Suppressor macrophage (primary cell): Measurements from ENCODE around the gene THADA.
"Not testable (repeated sequence)": the region's sequence is repeated elsewhere in the genome, so short reads cannot be mapped to it uniquely, and the experiment has no call there.

Experiments
- DNase-seq, 4 experiments: peaks; one replicate each; pipeline ENCODE4 v3.0.0-alpha.2; 2020 to 2022

Gene THADA

DNA sequence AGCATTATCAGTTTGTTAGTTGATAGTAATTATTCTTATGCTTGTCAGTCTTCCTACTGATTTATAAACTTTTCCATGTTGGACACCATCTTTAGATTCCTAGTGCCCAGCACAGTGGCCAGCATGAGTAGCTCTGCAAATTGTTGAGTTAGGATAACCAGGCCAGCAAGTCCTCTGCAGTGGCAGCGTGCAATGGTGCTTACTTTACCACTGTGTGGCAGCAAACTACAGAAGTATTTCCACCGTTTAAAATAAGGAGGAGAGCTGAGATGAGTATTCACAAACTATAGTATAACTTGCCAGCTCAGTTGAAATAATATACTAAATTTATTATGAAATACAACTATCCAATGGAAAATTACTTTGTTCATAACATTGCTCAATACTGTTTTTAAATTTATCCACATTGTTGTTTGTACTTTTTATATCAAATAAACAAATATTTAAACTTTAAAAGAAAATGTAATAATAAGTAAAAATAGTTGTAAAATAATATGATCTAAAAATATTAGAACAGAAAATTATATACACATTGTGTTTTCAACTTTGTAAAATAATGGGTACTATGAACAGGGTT lies 9.3 kb upstream of the THADA start:
- DNase-seq, result peak; percentile 41 to 59 (median 53)

DNA sequence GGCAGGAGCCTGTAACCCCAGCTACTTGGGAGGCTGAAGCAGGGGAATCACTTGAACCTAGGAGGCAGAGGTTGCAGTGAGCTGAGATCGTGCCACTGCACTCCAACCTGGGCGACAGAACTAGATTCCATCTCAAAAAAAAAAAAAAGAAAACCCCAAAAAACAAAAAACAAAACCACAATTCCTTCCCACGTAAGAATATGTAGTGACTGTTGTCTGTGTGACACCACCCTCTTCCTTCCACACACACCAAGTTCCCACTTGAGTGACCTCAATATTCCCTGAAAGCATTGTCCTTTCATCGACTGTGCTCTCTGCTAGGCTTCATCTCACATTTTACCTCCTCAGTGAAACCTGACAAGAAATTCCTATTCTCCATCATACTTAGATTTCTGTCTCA lies 8.8 kb upstream of the THADA start:
- peak in 2 of 4 experiments; percentile 12 to 23 for DNase-seq

DNA sequence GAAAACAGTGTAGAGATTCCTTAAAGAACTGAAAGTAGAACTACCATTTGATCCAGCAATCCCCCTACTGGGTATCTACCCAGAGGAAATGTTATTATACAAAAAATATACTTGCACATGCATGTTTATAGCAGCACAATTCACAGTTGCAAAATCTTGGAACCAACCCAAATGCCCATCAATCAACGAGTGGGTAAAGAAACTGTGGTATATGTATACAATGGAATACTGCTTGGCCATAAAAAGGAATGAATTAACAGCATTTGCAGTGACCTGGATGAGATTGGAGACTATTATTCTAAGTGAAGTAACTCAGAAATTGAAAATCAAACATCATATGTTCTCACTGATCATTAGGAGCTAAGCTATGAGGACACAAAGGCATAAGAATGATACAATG lies 4.8 kb upstream of the THADA start:
- not testable (repeated sequence) for DNase-seq

GRCh38 chr2:43594875-43595274 lies 963 bp downstream of the THADA start:
- no peak for DNase-seq

DNA sequence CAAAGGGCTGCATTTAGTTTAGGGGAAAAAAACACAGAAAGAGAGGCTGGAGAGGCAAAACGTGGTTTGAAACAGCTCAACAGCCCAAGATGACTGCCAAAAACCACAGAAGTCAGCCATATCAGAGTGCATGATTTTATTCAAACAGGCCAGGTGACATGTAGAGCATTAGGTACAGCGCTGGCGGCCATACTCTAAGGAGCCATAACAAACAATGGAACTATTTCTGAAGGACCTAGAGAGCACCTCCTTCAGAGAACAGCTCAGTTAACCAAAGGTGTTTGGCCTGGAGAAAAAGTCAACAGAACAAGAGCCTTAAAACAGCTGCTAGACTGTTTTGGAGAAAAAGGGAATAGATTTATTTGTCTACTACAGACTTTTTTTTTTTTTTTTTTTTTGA lies 2.6 kb downstream of the THADA start:
- no peak for DNase-seq

DNA sequence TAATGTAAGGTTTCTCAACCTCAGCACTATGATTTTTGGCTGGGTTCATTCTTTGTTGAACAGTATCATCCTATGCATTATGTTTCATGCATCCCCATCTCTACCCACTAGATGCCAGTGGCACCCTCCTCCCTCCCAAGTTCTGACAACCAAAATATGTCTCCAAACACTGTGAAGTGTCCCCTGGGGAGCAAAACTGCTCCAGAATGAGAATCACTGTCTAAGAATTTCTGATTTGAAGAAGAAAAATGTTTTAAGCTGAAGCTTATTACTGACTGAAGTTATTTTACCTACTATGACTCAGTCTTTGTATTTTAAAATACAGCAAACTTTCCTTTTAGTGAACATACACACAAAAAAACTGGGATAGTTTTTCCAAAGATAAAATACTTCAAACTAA lies 3.4 kb downstream of the THADA start:
- no peak for DNase-seq

DNA sequence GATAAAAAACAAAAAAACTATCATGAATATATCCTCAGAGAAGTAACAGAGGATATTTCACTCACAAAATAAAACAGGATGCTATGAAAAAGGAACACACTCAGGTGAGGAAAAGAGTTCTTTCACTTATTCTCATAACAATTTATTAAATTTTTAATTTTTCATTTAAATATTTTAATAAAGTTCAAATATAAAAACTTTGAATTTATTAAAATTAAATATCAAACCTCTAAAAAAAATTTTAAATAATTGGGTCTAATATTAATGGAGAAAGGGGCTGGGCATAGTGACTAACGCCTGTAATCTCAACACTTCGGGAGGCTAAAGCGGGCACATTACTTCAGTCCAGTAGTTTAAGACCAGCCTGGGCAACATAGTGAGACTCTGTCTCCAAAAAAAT lies 10.1 kb downstream of the THADA start:
- no peak for DNase-seq

GRCh38 chr2:43579275-43579981 lies 16.4 kb downstream of the THADA start:
- no peak for DNase-seq

- peak; percentile 38 to 74 (median 62) for DNase-seq
Observed at GRCh38 chr2:43576981-43577892, 18.6 kb downstream of the THADA start.

- DNase-seq, result no peak
Observed at GRCh38 chr2:43572244-43572643, 23.6 kb downstream of the THADA start.

DNA sequence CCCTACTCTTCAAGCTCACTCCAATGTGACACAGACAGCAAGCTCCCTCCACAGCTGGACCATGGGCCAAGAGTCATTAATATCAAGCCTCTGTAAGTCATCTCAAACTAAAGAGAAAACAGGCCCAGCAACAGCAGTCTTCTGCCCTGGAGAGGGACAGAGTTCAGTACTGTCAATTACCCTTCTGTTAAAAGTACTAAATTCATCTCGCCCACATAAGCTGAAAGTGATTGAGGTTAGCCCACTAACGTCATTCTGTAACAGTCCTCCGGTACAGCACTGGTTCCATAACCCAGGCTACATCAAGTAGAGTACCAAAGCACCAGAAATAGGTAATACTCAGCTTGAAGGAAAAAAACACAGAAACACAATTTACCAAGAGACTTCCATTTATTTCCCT lies 25.9 kb downstream of the THADA start:
- DNase-seq, result no peak

DNA sequence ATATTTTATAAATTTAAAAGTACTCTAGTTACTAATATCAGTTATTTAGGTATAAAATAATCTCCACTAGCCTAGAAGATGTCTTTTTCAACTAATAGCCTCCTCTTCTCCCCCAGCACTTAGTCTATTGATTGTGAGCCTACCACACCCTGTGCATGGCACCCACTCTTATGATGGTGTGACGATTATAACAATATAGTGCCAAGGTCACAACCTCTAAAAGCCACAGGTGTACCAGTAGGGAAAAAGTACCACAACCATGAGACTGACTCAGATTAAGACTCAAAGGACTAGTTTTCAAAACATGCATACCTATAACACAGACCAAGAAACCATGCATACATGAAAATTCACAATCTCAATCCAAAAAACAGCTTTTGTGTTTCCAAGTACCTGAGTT lies 27.6 kb downstream of the THADA start:
- no peak for DNase-seq

DNA sequence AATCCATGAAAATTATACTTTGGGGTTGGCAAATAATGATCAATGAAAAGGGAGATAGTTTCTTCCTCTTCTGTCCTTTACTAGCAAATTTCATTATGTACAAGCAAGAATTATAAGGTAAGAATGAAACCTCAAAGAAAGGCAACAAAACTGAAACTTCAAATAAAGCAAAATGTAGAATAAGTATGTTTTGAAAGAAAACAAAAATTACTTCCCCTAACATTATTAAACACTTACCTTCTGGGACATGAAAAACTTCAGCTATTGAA lies 29.4 kb downstream of the THADA start:
- DNase-seq, result no peak

GRCh38 chr2:43563679-43564078 lies 32.2 kb downstream of the THADA start:
- DNase-seq, result no peak

DNA sequence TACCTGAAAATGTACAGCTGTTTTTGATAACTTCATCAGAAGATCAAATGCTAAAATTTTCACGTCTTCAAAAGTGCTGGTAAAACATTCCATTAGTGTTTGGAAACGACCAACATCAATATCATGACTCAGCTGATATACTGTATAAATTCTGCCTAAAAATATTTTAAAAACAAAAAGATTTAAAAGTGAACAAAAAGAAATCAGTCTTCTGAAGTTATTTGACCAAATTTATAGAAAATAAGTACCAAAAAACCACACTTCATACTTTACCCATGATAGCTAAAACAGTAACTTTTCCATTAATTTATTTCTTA lies 35.6 kb downstream of the THADA start:
- DNase-seq, result no peak

DNA sequence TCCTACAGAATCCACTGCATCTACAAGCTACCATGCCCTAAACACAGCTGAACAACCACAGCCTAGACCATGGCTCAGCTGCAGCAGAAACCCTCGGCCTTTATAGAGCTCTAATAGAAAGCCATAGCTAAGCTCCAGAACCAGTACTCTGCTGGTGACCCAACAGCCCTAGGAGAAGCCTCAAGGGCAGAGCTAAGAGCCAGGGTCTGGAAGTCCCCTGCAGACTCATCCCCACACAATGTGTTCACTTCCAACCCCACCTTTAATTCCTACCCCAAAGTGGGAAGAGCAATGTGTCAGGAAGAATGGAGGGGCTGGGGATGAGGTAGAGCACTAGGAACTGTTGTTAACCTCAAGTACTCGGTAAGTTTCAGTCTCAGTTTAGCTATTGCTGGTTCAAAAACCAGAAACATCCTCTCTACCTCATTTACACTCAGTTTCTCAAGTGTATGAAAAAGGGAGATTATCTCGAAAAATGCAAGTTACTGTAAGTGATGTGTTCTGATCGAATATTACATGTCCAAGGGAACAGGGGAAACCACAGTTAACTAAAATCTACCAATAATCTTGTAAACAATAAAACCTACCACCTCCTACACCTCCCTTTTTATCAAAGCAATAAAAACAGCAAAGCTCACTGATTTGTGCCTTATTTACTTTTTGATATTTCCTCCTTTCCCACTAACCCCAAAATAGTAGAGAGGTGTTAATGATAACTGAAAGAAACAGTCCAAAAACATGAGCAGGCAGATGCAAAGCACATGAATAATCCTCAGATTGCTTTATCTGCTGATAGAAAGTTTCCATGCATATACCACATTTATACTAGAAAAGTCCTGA lies 36.2 kb downstream of the THADA start:
- DNase-seq, result no peak

- no peak for DNase-seq
Observed at GRCh38 chr2:43557196-43557595, 38.6 kb downstream of the THADA start.

- DNase-seq, result no peak
Observed at GRCh38 chr2:43556256-43556655, 39.6 kb downstream of the THADA start.

DNA sequence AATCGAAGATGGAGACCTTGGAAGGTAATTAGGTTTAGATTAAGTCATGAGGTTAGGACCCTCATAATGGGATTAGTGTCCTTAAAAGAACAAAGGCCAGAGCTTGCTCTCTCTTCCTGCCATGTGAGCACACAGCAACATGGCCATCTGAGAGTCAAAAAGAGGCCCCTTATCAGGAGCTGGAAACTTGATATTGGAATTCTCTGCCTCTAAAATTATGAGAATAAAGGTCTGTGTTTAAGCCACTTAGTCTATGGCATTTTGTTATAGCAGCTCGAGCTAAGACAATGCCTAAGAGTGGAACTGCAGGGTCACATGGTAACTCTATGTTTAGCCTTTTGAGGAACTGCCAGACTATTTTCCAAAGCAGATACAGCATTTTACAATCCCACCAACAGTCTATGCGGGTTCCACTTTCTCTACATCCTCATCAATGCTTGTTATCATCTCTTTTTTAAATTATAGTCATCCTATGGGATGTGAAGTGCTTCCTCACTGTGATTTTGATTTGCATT lies 42.4 kb downstream of the THADA start:
- DNase-seq, result peak; percentile 30 to 67 (median 51)

- DNase-seq, result no peak
Observed at GRCh38 chr2:43551990-43552389, 43.8 kb downstream of the THADA start.

GRCh38 chr2:43548381-43548780 lies 47.5 kb downstream of the THADA start:
- DNase-seq, result not testable (repeated sequence)

- DNase-seq, result peak in 3 of 4 experiments; percentile 19 to 85 (median 80)
Observed at GRCh38 chr2:43542285-43542933, 53.4 kb downstream of the THADA start.
